ENCODE measurements around the gene KMT2C. TPM values are rescaled to one million over a fixed set of nuclear protein-coding genes. Genes with fewer than 3 reads are reported as not detected.
"Not testable (repeated sequence)": the region's sequence is repeated elsewhere in the genome, so short reads cannot be mapped to it uniquely, and the experiment has no call there.

The KMT2C gene
- total RNA-seq, 2 experiments from 2014 or later: 47.5 to 105 TPM

DNA sequence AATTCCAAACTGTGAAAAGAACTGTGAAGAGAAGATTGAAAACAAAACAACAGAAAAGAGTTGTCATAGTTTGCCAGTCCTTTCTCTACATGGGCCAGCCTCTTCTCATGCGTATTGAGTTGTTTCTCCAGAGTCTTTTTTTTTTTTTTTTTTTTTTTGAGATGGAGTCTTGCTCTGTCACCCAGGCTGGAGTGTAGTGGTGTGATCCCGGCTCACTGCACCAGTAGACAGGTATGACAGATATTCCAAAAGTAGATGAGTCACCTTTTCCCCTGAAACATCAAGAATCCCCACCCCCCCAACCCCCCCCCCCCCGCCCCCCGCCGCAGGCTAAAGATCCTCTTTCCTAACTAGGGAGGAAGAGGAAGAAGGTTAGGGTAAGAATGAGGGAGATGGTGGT, 15.6 kb upstream of the KMT2C start:
- H3K4me2 ChIP-seq (ENCODE audit: low read length): no peak overlapping the region

DNA sequence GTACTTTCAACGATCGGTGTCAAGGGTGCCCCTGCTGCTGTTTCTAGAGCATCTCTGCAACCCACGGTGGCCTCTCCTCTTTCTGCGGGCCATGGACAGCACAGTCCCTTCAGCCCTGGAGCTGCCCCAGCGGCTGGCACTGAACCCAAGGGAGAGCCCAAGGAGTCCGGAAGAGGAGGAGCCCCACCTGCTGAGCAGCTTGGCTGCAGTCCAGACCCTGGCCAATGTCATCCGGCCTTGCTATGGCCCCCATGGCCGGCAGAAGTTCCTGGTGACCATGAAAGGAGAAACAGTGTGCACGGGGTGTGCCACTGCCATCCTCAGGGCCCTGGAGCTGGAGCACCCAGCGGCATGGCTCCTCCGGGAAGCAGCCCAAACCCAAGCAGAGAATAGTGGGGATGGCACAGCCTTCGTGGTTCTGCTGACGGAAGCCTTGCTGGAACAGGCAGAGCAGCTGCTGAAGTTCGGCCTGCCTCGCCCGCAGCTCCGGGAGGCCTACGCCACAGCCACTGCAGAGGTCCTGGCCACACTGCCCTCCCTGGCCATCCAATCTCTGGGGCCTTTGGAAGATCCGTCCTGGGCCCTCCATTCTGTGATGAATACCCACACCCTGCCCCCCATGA, 9.7 kb upstream of the KMT2C start:
- intact Hi-C loops (cut with micrococcal nuclease; ENCODE audit: unreplicated experiment); CTCF ChIA-PET (ENCODE audit: unreplicated experiment); H3K4me1 ChIP-seq (ENCODE audit: insufficient read depth, low read length, poor library complexity, severe bottlenecking); H2AFZ ChIP-seq (ENCODE audit: low read length); H3K27ac ChIP-seq (ENCODE audit: low read depth, low read length, poor library complexity, severe bottlenecking); H3K4me2 ChIP-seq (ENCODE audit: low read length); BruUV-seq (replicated peaks); DNase-seq (ENCODE audit: low spot score); H4K20me1 ChIP-seq (ENCODE audit: insufficient read depth, low read length); H3K79me2 ChIP-seq (ENCODE audit: insufficient read depth, low read depth, low read length); H3K4me3 ChIP-seq (ENCODE audit: low read depth, low read length, poor library complexity, severe bottlenecking); H3K9me3 ChIP-seq (ENCODE audit: low read length); H3K9me2 ChIP-seq (ENCODE audit: insufficient read depth, low read length); H3K36me3 ChIP-seq (ENCODE audit: insufficient read depth, low read length): not testable (repeated sequence)
- POLR2A ChIA-PET: interaction anchor here (0.6 kb wide), 1 partner anchor 130 kb away, joined by 3 read pairs; no protein-coding TSS in a partner anchor

More for the DNA sequence above, 15.6 kb upstream of the KMT2C start:
- H3K27ac ChIP-seq (ENCODE audit: low read depth, low read length, poor library complexity, severe bottlenecking): no peak overlapping the region
- no peaks in the 10 kb centered on the region for H3K9me2 ChIP-seq (ENCODE audit: insufficient read depth, low read length)
- ChIA-PET CTCF (ENCODE audit: unreplicated experiment) (no interaction called here), POLR2A (interaction anchor here (0.6 kb wide), 1 partner anchor 518 kb away, joined by 3 read pairs; no protein-coding TSS in a partner anchor)
- H3K4me3 ChIP-seq (ENCODE audit: low read depth, low read length, poor library complexity, severe bottlenecking): no peak overlapping the region
- H2AFZ ChIP-seq (ENCODE audit: low read length): no peak overlapping the region
- DNase-seq (ENCODE audit: low spot score): no peak
- TF ChIP-seq, protein P1, sequence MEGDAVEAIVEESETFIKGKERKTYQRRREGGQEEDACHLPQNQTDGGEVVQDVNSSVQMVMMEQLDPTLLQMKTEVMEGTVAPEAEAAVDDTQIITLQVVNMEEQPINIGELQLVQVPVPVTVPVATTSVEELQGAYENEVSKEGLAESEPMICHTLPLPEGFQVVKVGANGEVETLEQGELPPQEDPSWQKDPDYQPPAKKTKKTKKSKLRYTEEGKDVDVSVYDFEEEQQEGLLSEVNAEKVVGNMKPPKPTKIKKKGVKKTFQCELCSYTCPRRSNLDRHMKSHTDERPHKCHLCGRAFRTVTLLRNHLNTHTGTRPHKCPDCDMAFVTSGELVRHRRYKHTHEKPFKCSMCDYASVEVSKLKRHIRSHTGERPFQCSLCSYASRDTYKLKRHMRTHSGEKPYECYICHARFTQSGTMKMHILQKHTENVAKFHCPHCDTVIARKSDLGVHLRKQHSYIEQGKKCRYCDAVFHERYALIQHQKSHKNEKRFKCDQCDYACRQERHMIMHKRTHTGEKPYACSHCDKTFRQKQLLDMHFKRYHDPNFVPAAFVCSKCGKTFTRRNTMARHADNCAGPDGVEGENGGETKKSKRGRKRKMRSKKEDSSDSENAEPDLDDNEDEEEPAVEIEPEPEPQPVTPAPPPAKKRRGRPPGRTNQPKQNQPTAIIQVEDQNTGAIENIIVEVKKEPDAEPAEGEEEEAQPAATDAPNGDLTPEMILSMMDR (conservative IDR thresholded peaks at IDR 0.05; ENCODE audit: low read length): no peak
- TF ChIP-seq EZH2phosphoT487 (IDR thresholded peaks at IDR 0.05; ENCODE audit: borderline replicate concordance, low read depth, low read length): no peak
- BruUV-seq (replicated peaks): no TSS peak
- no peaks in the 10 kb centered on the region for H3K9me3 ChIP-seq (ENCODE audit: low read length)
- H3K4me1 ChIP-seq (ENCODE audit: insufficient read depth, low read length, poor library complexity, severe bottlenecking): no peaks in the 10 kb centered on the region
- H3K79me2 ChIP-seq (ENCODE audit: insufficient read depth, low read depth, low read length): no peaks in the 10 kb centered on the region
- H4K20me1 ChIP-seq (ENCODE audit: insufficient read depth, low read length): no peaks in the 10 kb centered on the region
- no peaks in the 10 kb centered on the region for H3K36me3 ChIP-seq (ENCODE audit: insufficient read depth, low read length)
- intact Hi-C loops (cut with micrococcal nuclease; ENCODE audit: unreplicated experiment): no loop called here

DNA sequence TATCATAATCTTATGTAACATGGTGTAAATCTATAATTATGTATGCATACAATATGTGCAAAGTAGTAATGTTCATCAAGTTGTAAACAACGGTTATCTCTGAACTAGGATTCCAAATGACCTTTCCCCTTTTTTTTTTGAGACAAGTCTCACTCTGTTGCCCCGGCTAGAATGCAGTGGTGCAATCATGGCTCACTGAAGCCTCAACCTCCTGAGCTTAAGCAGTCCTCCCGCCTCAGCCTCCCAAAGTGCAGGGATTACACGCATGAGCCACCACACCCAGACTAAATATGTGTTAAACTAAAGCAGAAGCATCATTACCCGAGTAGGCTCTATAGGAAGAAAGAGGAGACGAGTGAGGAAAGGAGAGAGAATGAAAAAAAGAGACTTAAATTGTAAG, 7.8 kb upstream of the KMT2C start:
- H3K79me2 ChIP-seq (ENCODE audit: insufficient read depth, low read depth, low read length): no peaks in the 10 kb centered on the region
- no peaks in the 10 kb centered on the region for H3K9me2 ChIP-seq (ENCODE audit: insufficient read depth, low read length)
- no peak for DNase-seq (ENCODE audit: low spot score)
- H3K4me3 ChIP-seq (ENCODE audit: low read depth, low read length, poor library complexity, severe bottlenecking): no peak overlapping the region
- ChIA-PET CTCF (ENCODE audit: unreplicated experiment) (no interaction called here), POLR2A (no interaction called here)
- no TSS peak for BruUV-seq (replicated peaks)
- no peak overlapping the region for H3K27ac ChIP-seq (ENCODE audit: low read depth, low read length, poor library complexity, severe bottlenecking)
- TF ChIP-seq, protein P1 (conservative IDR thresholded peaks at IDR 0.05; ENCODE audit: low read length): no peak
- no peak for TF ChIP-seq EZH2phosphoT487 (IDR thresholded peaks at IDR 0.05; ENCODE audit: borderline replicate concordance, low read depth, low read length)
- H3K9me3 ChIP-seq (ENCODE audit: low read length): no peaks in the 10 kb centered on the region
- intact Hi-C loops (cut with micrococcal nuclease; ENCODE audit: unreplicated experiment): no loop called here
- H3K4me2 ChIP-seq (ENCODE audit: low read length): no peak overlapping the region
- no peaks in the 10 kb centered on the region for H4K20me1 ChIP-seq (ENCODE audit: insufficient read depth, low read length)
- H3K4me1 ChIP-seq (ENCODE audit: insufficient read depth, low read length, poor library complexity, severe bottlenecking): no peaks in the 10 kb centered on the region
- H2AFZ ChIP-seq (ENCODE audit: low read length): no peak overlapping the region
- no peaks in the 10 kb centered on the region for H3K36me3 ChIP-seq (ENCODE audit: insufficient read depth, low read length)

Measured in OCI-LY7 (cell line).